GM23338 (cell line): ENCODE results near the gene TMEM154. TPM values are rescaled to one million over a fixed set of nuclear protein-coding genes. Genes with fewer than 3 reads are reported as not detected.

Experiments used
- ATAC-seq: fragments of 200-7000 bp; cut with Tn5 transposase; 3 replicates; pipeline ENCODE4 v1.9.1; 2020
- DNase-seq: peaks from one replicate; pipeline ENCODE4 v3.0.0-alpha.2; 2015; ENCODE audit warnings: low spot score
- H2AFZ ChIP-seq: fragments of 200-600 bp; sonication (generic); 2 replicates; pipeline ENCODE4 v1.8.0; 2016; ENCODE audit warnings: antibody characterized with exemption, mild to moderate bottlenecking, moderate library complexity
- H3F3A ChIP-seq: fragments of 200-600 bp; sonication (generic); replicated peaks from 2 replicates; pipeline ENCODE4 v1.8.0; 2017; ENCODE audit warnings: antibody characterized with exemption, mixed run types, low read depth
- H3K27ac ChIP-seq: fragments of 200-600 bp; sonication (generic); 2 replicates; pipeline ENCODE4 v1.6.1; 2016; ENCODE audit warnings: low read depth
- H3K27me3 ChIP-seq: fragments of 200-600 bp; sonication (generic); 2 replicates; pipeline ENCODE4 v1.8.0; 2016; ENCODE audit warnings: mild to moderate bottlenecking, mixed run types, moderate library complexity; ENCODE audit not compliant: insufficient read depth
- H3K36me3 ChIP-seq: fragments of 200-600 bp; sonication (generic); 2 replicates; pipeline ENCODE4 v1.8.0; 2016; ENCODE audit warnings: mild to moderate bottlenecking; ENCODE audit not compliant: insufficient read depth
- H3K4me1 ChIP-seq: fragments of 200-600 bp; sonication (generic); 2 replicates; pipeline ENCODE4 v1.8.0; 2016; ENCODE audit warnings: mild to moderate bottlenecking, moderate library complexity; ENCODE audit not compliant: insufficient read depth
- H3K4me2 ChIP-seq: fragments of 200-600 bp; sonication (generic); 2 replicates; pipeline ENCODE4 v1.7.1; 2017; ENCODE audit warnings: mixed run types
- H3K4me3 ChIP-seq: fragments of 200-600 bp; sonication (generic); 2 replicates; pipeline ENCODE4 v1.6.1; 2016; ENCODE audit warnings: mixed run types
- H3K79me2 ChIP-seq: fragments of 200-600 bp; sonication (generic); replicated peaks from 2 replicates; pipeline ENCODE4 v1.8.0; 2017; ENCODE audit warnings: mild to moderate bottlenecking; ENCODE audit not compliant: insufficient read depth
- H3K9me2 ChIP-seq: fragments of 200-600 bp; sonication (generic); 2 replicates; pipeline ENCODE4 v1.8.0; 2017; ENCODE audit not compliant: insufficient read depth
- H4K20me1 ChIP-seq: fragments of 200-600 bp; sonication (generic); replicated peaks from 2 replicates; pipeline ENCODE4 v1.8.0; 2017; ENCODE audit warnings: mild to moderate bottlenecking; ENCODE audit not compliant: insufficient read depth
- H3K27ac Mint-ChIP-seq: 2 replicates; pipeline ENCODE4 v1.8.0; 2020; ENCODE audit warnings: inconsistent platforms, mild to moderate bottlenecking, moderate library complexity, mixed read lengths
- H3K27me3 Mint-ChIP-seq: 3 replicates; pipeline ENCODE4 v1.8.0; 2022; ENCODE audit warnings: low read depth, mild to moderate bottlenecking, moderate library complexity, mixed read lengths, inconsistent platforms; ENCODE audit not compliant: insufficient read depth, poor library complexity
- H3K36me3 Mint-ChIP-seq: 3 replicates; pipeline ENCODE4 v1.8.0; 2021; ENCODE audit warnings: low read depth, mild to moderate bottlenecking, inconsistent platforms, moderate library complexity, mixed read lengths
- H3K4me1 Mint-ChIP-seq: 3 replicates; pipeline ENCODE4 v1.8.0; 2020; ENCODE audit warnings: mild to moderate bottlenecking, inconsistent platforms, mixed read lengths
- H3K4me3 Mint-ChIP-seq: 3 replicates; pipeline ENCODE4 v1.8.0; 2021; ENCODE audit warnings: moderate library complexity, mild to moderate bottlenecking, inconsistent platforms, mixed read lengths
- H3K9me3 Mint-ChIP-seq: 3 replicates; pipeline ENCODE4 v1.8.0; 2020; ENCODE audit warnings: moderate library complexity, mild to moderate bottlenecking, inconsistent platforms, mixed read lengths
- CREB1 ChIP-seq: fragments of 250-450 bp; sonication (Bioruptor Pico); IDR thresholded peaks from 2 replicates; pipeline ENCODE4 v1.5.0; 2020; ENCODE audit warnings: low read depth, mild to moderate bottlenecking, moderate library complexity
- CTCF ChIP-seq, 2 experiments: fragments of 200-600 bp in 1 of 2; sonication (generic) in 1 of 2; conservative IDR thresholded peaks; 2 replicates each; pipeline versions ENCODE4 v1.5.1 to v1.6.1; 2016 to 2017; ENCODE audit warnings: antibody characterized with exemption in 2 of 2, low read depth in 2 of 2, mild to moderate bottlenecking in 2 of 2, moderate library complexity in 1 of 2
- EZH2 ChIP-seq: fragments of 200-600 bp; sonication (generic); IDR thresholded peaks from one replicate; pipeline ENCODE4 v1.8.0; 2017; ENCODE audit warnings: antibody characterized with exemption, mild to moderate bottlenecking, low read depth; ENCODE audit not compliant: unreplicated experiment
- EZH2phosphoT487 ChIP-seq: fragments of 200-600 bp; sonication (generic); IDR thresholded peaks from one replicate; pipeline ENCODE4 v1.8.1; 2018; ENCODE audit warnings: antibody characterized with exemption; ENCODE audit not compliant: unreplicated experiment
- JUNB ChIP-seq: IDR thresholded peaks from one replicate; pipeline ENCODE4 v1.6.1; 2016; ENCODE audit warnings: antibody characterized with exemption; ENCODE audit not compliant: unreplicated experiment
- NANOG ChIP-seq: IDR thresholded peaks from 2 replicates; pipeline ENCODE4 v1.6.1; 2016; ENCODE audit warnings: antibody characterized with exemption, borderline replicate concordance
- ZNF114 ChIP-seq: fragments of 250-450 bp; sonication (Bioruptor Pico); IDR thresholded peaks from 2 replicates; pipeline ENCODE4 v1.5.0; 2020; ENCODE audit warnings: mild to moderate bottlenecking, moderate library complexity
- ZNF331 ChIP-seq: fragments of 250-450 bp; sonication (Bioruptor Pico); IDR thresholded peaks from 2 replicates; pipeline ENCODE4 v1.5.0; 2020; ENCODE audit warnings: low read depth, mild to moderate bottlenecking, moderate library complexity
- polyA plus RNA-seq: library from polyadenylated mRNA; unstranded; fragments of >200 nt; fragmentation: Nextera tagmentation; extraction: Ambion mirVana; gene quantifications from 2 replicates; pipeline ENCODE4 v1.2.1, GENCODE V29; 2016
- total RNA-seq: library from RNA; depleted of rRNA; stranded (reverse); fragments of >200 nt; shearing (Covaris generic); gene quantifications from 2 replicates; pipeline ENCODE4 v1.2.3, GENCODE V29; 2014
- TF ChIP-seq, protein P1 (sequence below): IDR thresholded peaks from one replicate; pipeline ENCODE4 v1.6.1; 2018; ENCODE audit warnings: antibody characterized with exemption; ENCODE audit not compliant: unreplicated experiment
- TF ChIP-seq, protein P2 (sequence below): IDR thresholded peaks from 2 replicates; pipeline ENCODE4 v1.6.1; 2016; ENCODE audit warnings: antibody characterized with exemption

Gene TMEM154
- total and polyA plus RNA-seq, 2 experiments from 2014 or later = 1.0 to 1.7 TPM

GRCh38 chr4:152594057-152594456, 85.7 kb downstream of the TMEM154 start:
- H3K36me3 ChIP-seq = no peaks in the 10 kb centered on the region
- no peaks in the 10 kb centered on the region for H3K9me2 ChIP-seq
- H3K27me3 ChIP-seq = no peaks in the 10 kb centered on the region
- no peaks in the 10 kb centered on the region for H3K9me3 Mint-ChIP-seq
- no peaks in the 10 kb centered on the region for H3F3A ChIP-seq
- H3K4me3 Mint-ChIP-seq = no peak overlapping the region
- ATAC-seq = no peak
- no peak overlapping the region for H2AFZ ChIP-seq
- no peak for DNase-seq
- H3K27me3 Mint-ChIP-seq = peaks cover 4% of the 10 kb centered on the region
- TF ChIP-seq ZNF331 (CRISPR knock-in tag) = no peak
- TF ChIP-seq, protein P1, sequence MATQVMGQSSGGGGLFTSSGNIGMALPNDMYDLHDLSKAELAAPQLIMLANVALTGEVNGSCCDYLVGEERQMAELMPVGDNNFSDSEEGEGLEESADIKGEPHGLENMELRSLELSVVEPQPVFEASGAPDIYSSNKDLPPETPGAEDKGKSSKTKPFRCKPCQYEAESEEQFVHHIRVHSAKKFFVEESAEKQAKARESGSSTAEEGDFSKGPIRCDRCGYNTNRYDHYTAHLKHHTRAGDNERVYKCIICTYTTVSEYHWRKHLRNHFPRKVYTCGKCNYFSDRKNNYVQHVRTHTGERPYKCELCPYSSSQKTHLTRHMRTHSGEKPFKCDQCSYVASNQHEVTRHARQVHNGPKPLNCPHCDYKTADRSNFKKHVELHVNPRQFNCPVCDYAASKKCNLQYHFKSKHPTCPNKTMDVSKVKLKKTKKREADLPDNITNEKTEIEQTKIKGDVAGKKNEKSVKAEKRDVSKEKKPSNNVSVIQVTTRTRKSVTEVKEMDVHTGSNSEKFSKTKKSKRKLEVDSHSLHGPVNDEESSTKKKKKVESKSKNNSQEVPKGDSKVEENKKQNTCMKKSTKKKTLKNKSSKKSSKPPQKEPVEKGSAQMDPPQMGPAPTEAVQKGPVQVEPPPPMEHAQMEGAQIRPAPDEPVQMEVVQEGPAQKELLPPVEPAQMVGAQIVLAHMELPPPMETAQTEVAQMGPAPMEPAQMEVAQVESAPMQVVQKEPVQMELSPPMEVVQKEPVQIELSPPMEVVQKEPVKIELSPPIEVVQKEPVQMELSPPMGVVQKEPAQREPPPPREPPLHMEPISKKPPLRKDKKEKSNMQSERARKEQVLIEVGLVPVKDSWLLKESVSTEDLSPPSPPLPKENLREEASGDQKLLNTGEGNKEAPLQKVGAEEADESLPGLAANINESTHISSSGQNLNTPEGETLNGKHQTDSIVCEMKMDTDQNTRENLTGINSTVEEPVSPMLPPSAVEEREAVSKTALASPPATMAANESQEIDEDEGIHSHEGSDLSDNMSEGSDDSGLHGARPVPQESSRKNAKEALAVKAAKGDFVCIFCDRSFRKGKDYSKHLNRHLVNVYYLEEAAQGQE = no peak
- H3K79me2 ChIP-seq = no peaks in the 10 kb centered on the region
- no peak overlapping the region for H3K27ac ChIP-seq
- H3K36me3 Mint-ChIP-seq = no peaks in the 10 kb centered on the region
- no peaks in the 10 kb centered on the region for H4K20me1 ChIP-seq
- H3K4me1 Mint-ChIP-seq = peaks cover 18% of the 10 kb centered on the region
- no peak overlapping the region for H3K4me3 ChIP-seq
- H3K27ac Mint-ChIP-seq = no peak overlapping the region
- 0 out of 2 replicates have a peak, but pooled peaks cover 4% of the 10 kb centered on the region for H3K4me1 ChIP-seq
- no peak overlapping the region for H3K4me2 ChIP-seq

DNA sequence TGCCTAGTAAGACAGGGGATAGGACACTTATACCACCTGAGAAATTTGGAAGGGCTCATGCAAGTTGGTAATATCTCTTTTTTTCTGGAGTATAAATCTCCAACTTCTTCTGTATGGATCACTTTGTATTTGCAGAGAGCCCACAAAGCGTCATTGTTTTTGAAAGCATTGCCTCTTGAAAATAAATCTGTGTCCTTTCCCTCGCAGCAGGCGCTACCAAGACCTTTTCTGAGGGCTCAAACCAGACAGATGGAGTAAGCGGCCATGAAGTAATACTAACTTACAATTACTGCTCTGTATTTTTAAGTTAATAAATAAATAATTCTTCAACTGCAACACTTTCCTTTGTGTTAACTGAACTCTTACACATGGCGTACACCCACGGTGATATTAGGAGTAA, 87.9 kb downstream of the TMEM154 start:
- no peaks in the 10 kb centered on the region for H3F3A ChIP-seq
- Mint-ChIP-seq H3K36me3 (no peaks in the 10 kb centered on the region), H3K4me1 (peaks cover 18% of the 10 kb centered on the region), H3K27ac (no peak overlapping the region), H3K27me3 (peaks cover 4% of the 10 kb centered on the region), H3K9me3 (peaks cover 1% of the 10 kb centered on the region; the same call in 1 of the 3 replicates), H3K4me3 (peak overlapping the region; percentile 65; the same call in 2 of the 3 replicates)
- H3K79me2 ChIP-seq = no peaks in the 10 kb centered on the region
- H3K4me3 ChIP-seq = peak overlapping the region; percentile 37
- H3K4me1 ChIP-seq = 0 out of 2 replicates have a peak, but pooled peaks cover 4% of the 10 kb centered on the region
- TF ChIP-seq EZH2phosphoT487 (no peak), CREB1 (CRISPR knock-in tag) (no peak)
- no peaks in the 10 kb centered on the region for H3K9me2 ChIP-seq
- peak overlapping the region; percentile 53 for H3K4me2 ChIP-seq
- ATAC-seq = no peak
- peak overlapping the region; percentile 83 for H2AFZ ChIP-seq
- DNase-seq = no peak
- no peaks in the 10 kb centered on the region for H3K36me3 ChIP-seq
- no peaks in the 10 kb centered on the region for H4K20me1 ChIP-seq
- no peaks in the 10 kb centered on the region for H3K27me3 ChIP-seq
- H3K27ac ChIP-seq = no peak overlapping the region

- Histone ChIP-seq H3K4me1 (0 out of 2 replicates have a peak, but pooled peaks cover 4% of the 10 kb centered on the region), H3K27me3 (no peaks in the 10 kb centered on the region), H3K4me2 (peak overlapping the region; percentile 53), H3K9me2 (no peaks in the 10 kb centered on the region), H2AFZ (peak overlapping the region; percentile 83), H3F3A (no peaks in the 10 kb centered on the region), H4K20me1 (no peaks in the 10 kb centered on the region), H3K79me2 (no peaks in the 10 kb centered on the region), H3K4me3 (peak overlapping the region; percentile 37), H3K27ac (no peak overlapping the region), H3K36me3 (no peaks in the 10 kb centered on the region)
- Mint-ChIP-seq H3K9me3 (peaks cover 5% of the 10 kb centered on the region; the same call in 1 of the 3 replicates), H3K27me3 (peaks cover 4% of the 10 kb centered on the region), H3K4me3 (peak overlapping the region; percentile 65), H3K36me3 (no peaks in the 10 kb centered on the region), H3K4me1 (peaks cover 18% of the 10 kb centered on the region), H3K27ac (no peak overlapping the region)
- peak; percentile 100 for ATAC-seq
- DNase-seq = peak; percentile 90
- no peak for TF ChIP-seq EZH2
- no peak for TF ChIP-seq JUNB
- no peak for TF ChIP-seq NANOG
- no peak for TF ChIP-seq EZH2phosphoT487
- TF ChIP-seq CTCF (conservative IDR thresholded peaks at IDR 0.05; ENCODE audit: low read depth in 2 of 2) = no peak
- TF ChIP-seq ZNF331 (CRISPR knock-in tag) = no peak
- TF ChIP-seq, protein P2, sequence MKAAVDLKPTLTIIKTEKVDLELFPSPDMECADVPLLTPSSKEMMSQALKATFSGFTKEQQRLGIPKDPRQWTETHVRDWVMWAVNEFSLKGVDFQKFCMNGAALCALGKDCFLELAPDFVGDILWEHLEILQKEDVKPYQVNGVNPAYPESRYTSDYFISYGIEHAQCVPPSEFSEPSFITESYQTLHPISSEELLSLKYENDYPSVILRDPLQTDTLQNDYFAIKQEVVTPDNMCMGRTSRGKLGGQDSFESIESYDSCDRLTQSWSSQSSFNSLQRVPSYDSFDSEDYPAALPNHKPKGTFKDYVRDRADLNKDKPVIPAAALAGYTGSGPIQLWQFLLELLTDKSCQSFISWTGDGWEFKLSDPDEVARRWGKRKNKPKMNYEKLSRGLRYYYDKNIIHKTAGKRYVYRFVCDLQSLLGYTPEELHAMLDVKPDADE = no peak
- no peak for TF ChIP-seq ZNF114 (CRISPR knock-in tag)
Observed at GRCh38 chr4:152591396-152591795, 88.4 kb downstream of the TMEM154 start.
